GM12892 (cell line): ENCODE data around the gene KIF3B.

Experiments used
- POLR2A ChIP-seq: IDR thresholded peaks from 2 replicates; pipeline ENCODE4 v1.6.1; 2011; ENCODE audit warnings: low read depth, low read length, control low read depth
- POLR2AphosphoS5 ChIP-seq: IDR thresholded peaks from 2 replicates; pipeline ENCODE4 v1.6.1; 2011; ENCODE audit warnings: low read depth, low read length, control low read depth

DNA sequence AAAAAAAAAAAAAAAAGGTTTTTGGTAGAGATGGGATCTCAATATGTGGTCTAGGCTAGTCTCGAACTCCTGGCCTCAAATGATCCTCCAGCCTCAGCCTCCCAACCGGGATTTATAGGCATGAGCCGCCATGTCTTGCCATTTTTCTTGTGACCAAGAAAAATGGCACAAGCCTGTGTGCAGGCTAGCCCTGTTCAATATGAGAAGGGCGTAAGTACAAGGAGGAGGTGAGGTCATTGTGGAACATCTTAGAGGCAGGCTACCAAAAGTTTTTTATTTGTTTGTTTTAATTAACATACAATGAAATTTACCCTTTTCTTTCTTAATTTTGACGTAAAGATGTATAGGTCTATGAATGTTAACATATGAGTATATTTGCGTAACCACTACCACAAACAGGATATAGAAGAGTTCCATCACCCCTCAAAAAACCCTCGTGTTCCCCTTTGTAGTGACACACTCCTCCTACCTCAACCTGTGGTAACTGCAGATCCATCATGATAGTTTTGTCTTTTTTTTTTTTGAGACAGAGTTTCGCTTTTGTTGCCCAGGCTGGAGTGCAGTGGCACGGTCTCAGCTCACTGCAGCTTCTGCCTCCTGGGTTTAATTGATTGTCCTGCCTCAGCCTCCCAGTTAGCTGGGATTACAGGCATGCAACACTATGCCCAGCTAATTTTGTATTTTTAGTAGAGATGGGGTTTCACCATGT, 28.3 kb upstream of the KIF3B start:
- no peak for TF ChIP-seq POLR2A
- TF ChIP-seq POLR2AphosphoS5: no peak
